Thoracic aorta (tissue), 2 donors: ENCODE measurements around the gene ZNF213. TPM values are rescaled to one million over a fixed set of nuclear protein-coding genes. Genes with fewer than 3 reads are reported as not detected.

ENCODE experiments used
- ATAC-seq: fragments of 150-250 bp; one replicate; pipeline ENCODE4 v1.8.0; 2017; ENCODE audit warnings: low read depth; ENCODE audit not compliant: insufficient number of reproducible peaks, low FRiP score
- DNase-seq: peaks from one replicate; pipeline ENCODE4 v3.0.0-alpha.2; 2020; ENCODE audit warnings: low spot score
- H3K27ac ChIP-seq, 2 donors: fragments of 200-600 bp; sonication (generic); 1 replicate in 1 of 2; 2 replicates in 1 of 2; pipeline ENCODE4 v1.5.1; 2016; ENCODE audit warnings: mild to moderate bottlenecking in 2 of 2, moderate library complexity in 2 of 2
- H3K27me3 ChIP-seq: fragments of 200-600 bp; sonication (generic); replicated peaks from 2 replicates; pipeline ENCODE4 v1.6.0; 2016; ENCODE audit warnings: mild to moderate bottlenecking; ENCODE audit not compliant: insufficient read depth
- H3K36me3 ChIP-seq: fragments of 200-600 bp; sonication (generic); one replicate; pipeline ENCODE4 v1.5.1; 2016
- H3K4me1 ChIP-seq, 2 donors: fragments of 200-600 bp; sonication (generic); 1 replicate in 1 of 2; 2 replicates in 1 of 2; pipeline versions ENCODE4 v1.5.1 to v1.6.0; 2016; ENCODE audit warnings: low read depth in 2 of 2, mild to moderate bottlenecking in 1 of 2; ENCODE audit not compliant: control insufficient read depth in 1 of 2
- H3K4me3 ChIP-seq: fragments of 200-600 bp; sonication (generic); 2 replicates; pipeline ENCODE4 v1.5.1; 2016; ENCODE audit warnings: mild to moderate bottlenecking
- H3K9me3 ChIP-seq: fragments of 200-600 bp; sonication (generic); 2 replicates; pipeline ENCODE4 v1.5.1; 2016
- CTCF ChIP-seq: fragments of 200-600 bp; sonication (generic); IDR thresholded peaks from one replicate; pipeline ENCODE4 v1.5.1; 2019; ENCODE audit warnings: antibody characterized with exemption
- total RNA-seq, 2 donors: library from RNA; depleted of rRNA; stranded (reverse); fragments of >200 nt; gene quantifications; one replicate each; pipeline versions ENCODE4 v1.1.0 to v1.2.3, GENCODE V29; 2016

ZNF213 gene
- total RNA-seq, 2 donors from 2014 or later = 5.9 to 16.2 TPM

GRCh38 chr16:3150346-3151218 lies 15.8 kb downstream of the ZNF213 start:
- no peaks in the 10 kb centered on the region for H3K27me3 ChIP-seq
- no peak for TF ChIP-seq CTCF
- DNase-seq (peak; percentile 82), ATAC-seq (peak; percentile 73)
- peak overlapping the region; percentile 68 to 80 for H3K27ac ChIP-seq
- H3K9me3 ChIP-seq = no peaks in the 10 kb centered on the region
- H3K4me3 ChIP-seq = peak overlapping the region; percentile 94
- no peaks in the 10 kb centered on the region for H3K36me3 ChIP-seq
- H3K4me1 ChIP-seq = peaks cover 7 to 18% of the 10 kb centered on the region in 2 donors

GRCh38 chr16:3152027-3152276 lies 17.1 kb downstream of the ZNF213 start:
- no peaks in the 10 kb centered on the region for H3K27me3 ChIP-seq
- peak overlapping the region in 1 of 2 donors; percentile 51 for H3K27ac ChIP-seq
- DNase-seq = no peak
- H3K4me3 ChIP-seq = peak overlapping the region; percentile 94
- ATAC-seq = no peak
- peaks cover 7 to 19% of the 10 kb centered on the region in 2 donors for H3K4me1 ChIP-seq
- no peaks in the 10 kb centered on the region for H3K9me3 ChIP-seq
- TF ChIP-seq CTCF = no peak
- no peaks in the 10 kb centered on the region for H3K36me3 ChIP-seq

- no peaks in the 10 kb centered on the region for H3K27me3 ChIP-seq
- peaks cover 7 to 24% of the 10 kb centered on the region in 2 donors for H3K4me1 ChIP-seq
- H3K4me3 ChIP-seq = peak overlapping the region; percentile 94
- peak overlapping the region; percentile 51 to 60 for H3K27ac ChIP-seq
- peak; percentile 19 for TF ChIP-seq CTCF
- ATAC-seq = peak; percentile 53
- H3K9me3 ChIP-seq = no peaks in the 10 kb centered on the region
- peak; percentile 77 for DNase-seq
- no peaks in the 10 kb centered on the region for H3K36me3 ChIP-seq
Observed at GRCh38 chr16:3152277-3152990, 17.6 kb downstream of the ZNF213 start.

- ATAC-seq (no peak), DNase-seq (no peak)
- H3K27ac ChIP-seq = peak overlapping the region; percentile 51 to 60
- TF ChIP-seq CTCF = no peak
- peaks cover 7 to 30% of the 10 kb centered on the region in 2 donors for H3K4me1 ChIP-seq
- H3K27me3 ChIP-seq = no peaks in the 10 kb centered on the region
- H3K4me3 ChIP-seq = peak overlapping the region; percentile 94
- H3K36me3 ChIP-seq = no peaks in the 10 kb centered on the region
- no peaks in the 10 kb centered on the region for H3K9me3 ChIP-seq
Observed at GRCh38 chr16:3152991-3153368, 18.2 kb downstream of the ZNF213 start.

GRCh38 chr16:3155181-3155580 lies 20.4 kb downstream of the ZNF213 start:
- Histone ChIP-seq H3K27me3 (no peaks in the 10 kb centered on the region), H3K4me3 (no peak overlapping the region), H3K9me3 (no peaks in the 10 kb centered on the region), H3K4me1 (peaks cover 7 to 25% of the 10 kb centered on the region in 2 donors), H3K36me3 (no peaks in the 10 kb centered on the region), H3K27ac (no peak overlapping the region)
- DNase-seq = no peak
- no peak for TF ChIP-seq CTCF
- no peak for ATAC-seq
